Skeletal muscle satellite cell (primary cell): ENCODE measurements around the gene MPP3. TPM values are rescaled to one million over a fixed set of nuclear protein-coding genes. Genes with fewer than 3 reads are reported as not detected.

Experiments used
- H3K27me3 ChIP-seq: 2 replicates; pipeline ENCODE4 v1.7.0; 2013; ENCODE audit warnings: low read length; ENCODE audit not compliant: control insufficient read depth, insufficient read depth
- H3K36me3 ChIP-seq: 2 replicates; pipeline ENCODE4 v1.7.0; 2013; ENCODE audit warnings: mild to moderate bottlenecking, control low read depth, low read length; ENCODE audit not compliant: insufficient read depth
- H3K4me1 ChIP-seq: 2 replicates; pipeline ENCODE4 v1.7.0; 2013; ENCODE audit warnings: low read length; ENCODE audit not compliant: control insufficient read depth, insufficient read depth
- H3K4me2 ChIP-seq: 2 replicates; pipeline ENCODE4 v1.7.0; 2013; ENCODE audit warnings: mild to moderate bottlenecking, low read length
- H3K4me3 ChIP-seq: 2 replicates; pipeline ENCODE4 v1.7.0; 2013; ENCODE audit warnings: low read length
- H3K9ac ChIP-seq: 2 replicates; pipeline ENCODE4 v1.7.0; 2013; ENCODE audit warnings: mild to moderate bottlenecking, low read depth, low read length, moderate library complexity
- H3K9me3 ChIP-seq: replicated peaks from 2 replicates; pipeline ENCODE4 v1.7.0; 2013; ENCODE audit warnings: mild to moderate bottlenecking, control low read depth, low read length
- total RNA-seq: library from RNA; depleted of rRNA; stranded (reverse); fragments of >200 nt; gene quantifications from 2 replicates; pipeline ENCODE4 v1.2.3, GENCODE V29; 2012; rRNA removed

The MPP3 gene, protein sequence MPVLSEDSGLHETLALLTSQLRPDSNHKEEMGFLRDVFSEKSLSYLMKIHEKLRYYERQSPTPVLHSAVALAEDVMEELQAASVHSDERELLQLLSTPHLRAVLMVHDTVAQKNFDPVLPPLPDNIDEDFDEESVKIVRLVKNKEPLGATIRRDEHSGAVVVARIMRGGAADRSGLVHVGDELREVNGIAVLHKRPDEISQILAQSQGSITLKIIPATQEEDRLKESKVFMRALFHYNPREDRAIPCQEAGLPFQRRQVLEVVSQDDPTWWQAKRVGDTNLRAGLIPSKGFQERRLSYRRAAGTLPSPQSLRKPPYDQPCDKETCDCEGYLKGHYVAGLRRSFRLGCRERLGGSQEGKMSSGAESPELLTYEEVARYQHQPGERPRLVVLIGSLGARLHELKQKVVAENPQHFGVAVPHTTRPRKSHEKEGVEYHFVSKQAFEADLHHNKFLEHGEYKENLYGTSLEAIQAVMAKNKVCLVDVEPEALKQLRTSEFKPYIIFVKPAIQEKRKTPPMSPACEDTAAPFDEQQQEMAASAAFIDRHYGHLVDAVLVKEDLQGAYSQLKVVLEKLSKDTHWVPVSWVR
- total RNA-seq: 10.0 and 10.4 TPM in 2 replicates

DNA sequence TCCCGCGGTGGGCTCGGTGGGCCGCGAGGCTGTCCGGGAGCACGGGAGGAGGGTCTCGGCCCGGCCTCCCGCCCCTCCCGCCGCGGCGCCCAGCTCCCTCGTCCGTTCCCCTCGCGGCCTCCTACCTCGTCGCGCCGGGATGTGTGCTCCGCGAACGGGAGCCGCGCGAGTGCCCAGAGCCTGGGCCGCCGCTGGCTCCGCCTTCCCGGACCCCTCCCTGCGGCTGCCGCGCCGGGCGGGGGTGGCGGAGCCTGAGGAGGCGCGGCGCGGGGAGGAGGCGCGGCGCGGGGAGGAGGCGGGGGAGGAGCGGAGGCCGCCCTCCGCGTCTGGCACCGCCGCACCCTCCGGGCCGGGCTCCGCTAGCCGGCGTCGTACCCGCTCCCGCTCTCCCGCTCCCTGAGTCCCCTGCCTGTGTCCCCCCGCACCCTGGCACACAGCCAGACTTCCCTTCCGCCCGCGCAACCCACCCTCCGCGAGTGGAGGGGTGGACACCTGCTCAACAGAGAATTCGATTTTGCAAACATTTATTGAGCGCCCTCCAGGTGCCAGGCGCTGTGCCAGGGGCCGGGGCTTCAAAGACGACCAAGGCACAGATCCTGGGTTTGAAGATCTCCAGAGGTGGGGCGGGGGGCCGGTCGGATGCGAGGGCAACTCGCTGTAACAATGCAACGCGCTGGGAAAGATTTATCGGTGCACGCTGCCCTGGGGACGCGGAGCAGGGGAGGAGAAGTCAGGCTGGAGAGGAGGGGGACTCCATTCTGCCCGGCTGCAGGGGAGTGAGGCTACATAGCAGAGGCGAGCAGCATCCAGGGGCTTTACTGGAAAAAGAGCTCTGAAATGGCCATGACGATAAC lies at the start of gene MPP3:
MPP3 (minus strand) TSS at position 171 of the 854 bp plus-strand sequence. CDS start 1,240 bp downstream, outside the sequence.
- Histone ChIP-seq H3K4me2 (peak within 1 kb of the TSS; percentile 98), H3K9me3 (no peaks in the 10 kb centered on the region), H3K9ac (peak within 1 kb of the TSS; percentile 69), H3K4me1 (peaks cover 16% of the 10 kb centered on the region), H3K27me3 (peaks cover 4% of the 10 kb centered on the region), H3K36me3 (peaks cover 26% of the 10 kb centered on the region), H3K4me3 (peak within 1 kb of the TSS; percentile 75)

GRCh38 chr17:43881758-43882505 lies 49.0 kb upstream of the MPP3 start:
- Histone ChIP-seq H3K36me3 (no peaks in the 10 kb centered on the region), H3K27me3 (peaks cover 11% of the 10 kb centered on the region), H3K4me2 (no peak overlapping the region)

DNA sequence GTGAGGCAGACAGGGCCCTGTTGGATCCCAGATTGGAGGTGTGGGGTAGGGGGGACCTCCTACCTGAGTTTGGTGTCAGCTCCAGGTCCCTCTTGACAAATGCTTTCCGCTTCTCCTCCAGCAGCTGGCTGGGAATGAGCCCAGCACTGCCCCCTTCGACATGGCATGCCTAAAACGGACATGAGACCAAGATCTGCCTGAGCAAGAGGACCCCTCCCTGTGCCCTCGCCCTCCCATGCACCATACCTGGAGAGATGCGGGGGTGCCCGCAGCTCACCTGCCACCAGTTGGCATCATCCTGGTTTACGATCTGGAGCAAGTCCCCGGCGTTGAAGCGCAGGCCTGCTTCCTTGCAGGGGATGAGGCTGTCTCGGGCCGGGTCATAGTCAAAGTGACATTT lies 48.2 kb upstream of the MPP3 start:
- H3K9me3 ChIP-seq: no peaks in the 10 kb centered on the region
- no peaks in the 10 kb centered on the region for H3K36me3 ChIP-seq
- H3K4me2 ChIP-seq: no peak overlapping the region
- no peak overlapping the region for H3K4me3 ChIP-seq
- H3K27me3 ChIP-seq: peaks cover 7% of the 10 kb centered on the region
- H3K4me1 ChIP-seq: no peaks in the 10 kb centered on the region
- no peak overlapping the region for H3K9ac ChIP-seq

More at GRCh38 chr17:43881758-43882505, 49.0 kb upstream of the MPP3 start:
- H3K9me3 ChIP-seq: no peaks in the 10 kb centered on the region
- H3K9ac ChIP-seq: no peak overlapping the region
- no peaks in the 10 kb centered on the region for H3K4me1 ChIP-seq
- no peak overlapping the region for H3K4me3 ChIP-seq

- no peaks in the 10 kb centered on the region for H3K4me1 ChIP-seq
- no peaks in the 10 kb centered on the region for H3K36me3 ChIP-seq
- no peaks in the 10 kb centered on the region for H3K9me3 ChIP-seq
- peaks cover 9% of the 10 kb centered on the region for H3K27me3 ChIP-seq
- no peak overlapping the region for H3K4me3 ChIP-seq
- H3K9ac ChIP-seq: no peak overlapping the region
- H3K4me2 ChIP-seq: no peak overlapping the region
Measured at GRCh38 chr17:43880420-43880991, 47.6 kb upstream of the MPP3 start.

DNA sequence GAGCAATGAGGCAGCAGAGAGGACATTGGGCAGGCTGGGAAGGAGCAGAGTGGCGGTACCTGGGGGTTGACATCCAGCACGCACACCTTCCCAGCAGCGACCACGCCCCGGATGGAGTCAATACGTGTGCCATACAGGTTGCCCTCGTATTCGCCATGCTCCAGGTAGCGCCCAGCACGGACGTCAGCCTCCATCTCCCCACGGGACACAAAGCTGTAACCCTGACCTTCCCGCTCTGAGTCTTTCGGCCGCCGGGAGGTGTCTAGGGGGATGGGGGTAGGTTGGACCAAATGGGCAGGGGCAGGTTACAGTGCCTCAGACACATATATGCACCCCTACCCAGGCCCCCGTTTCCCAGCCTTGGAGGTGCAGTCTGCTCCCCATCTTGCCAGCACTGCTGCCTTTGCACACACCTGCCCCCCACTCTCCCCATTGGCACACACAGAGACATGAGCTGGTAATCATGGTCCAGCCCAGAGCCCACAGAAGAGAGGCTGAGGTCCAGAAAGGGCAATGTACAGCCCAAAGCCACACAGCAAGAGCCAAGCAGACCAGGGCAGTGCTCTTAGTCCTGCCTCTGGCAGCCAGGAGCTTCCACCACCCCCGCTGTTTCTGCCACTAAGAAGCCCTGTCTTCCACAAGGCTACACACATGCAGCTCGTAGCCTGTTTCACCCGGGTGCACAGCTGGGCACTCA lies 46.9 kb upstream of the MPP3 start:
- Histone ChIP-seq H3K4me3 (no peak overlapping the region), H3K4me1 (no peaks in the 10 kb centered on the region), H3K9ac (no peak overlapping the region), H3K9me3 (no peaks in the 10 kb centered on the region), H3K27me3 (peaks cover 10% of the 10 kb centered on the region), H3K4me2 (no peak overlapping the region), H3K36me3 (no peaks in the 10 kb centered on the region)

DNA sequence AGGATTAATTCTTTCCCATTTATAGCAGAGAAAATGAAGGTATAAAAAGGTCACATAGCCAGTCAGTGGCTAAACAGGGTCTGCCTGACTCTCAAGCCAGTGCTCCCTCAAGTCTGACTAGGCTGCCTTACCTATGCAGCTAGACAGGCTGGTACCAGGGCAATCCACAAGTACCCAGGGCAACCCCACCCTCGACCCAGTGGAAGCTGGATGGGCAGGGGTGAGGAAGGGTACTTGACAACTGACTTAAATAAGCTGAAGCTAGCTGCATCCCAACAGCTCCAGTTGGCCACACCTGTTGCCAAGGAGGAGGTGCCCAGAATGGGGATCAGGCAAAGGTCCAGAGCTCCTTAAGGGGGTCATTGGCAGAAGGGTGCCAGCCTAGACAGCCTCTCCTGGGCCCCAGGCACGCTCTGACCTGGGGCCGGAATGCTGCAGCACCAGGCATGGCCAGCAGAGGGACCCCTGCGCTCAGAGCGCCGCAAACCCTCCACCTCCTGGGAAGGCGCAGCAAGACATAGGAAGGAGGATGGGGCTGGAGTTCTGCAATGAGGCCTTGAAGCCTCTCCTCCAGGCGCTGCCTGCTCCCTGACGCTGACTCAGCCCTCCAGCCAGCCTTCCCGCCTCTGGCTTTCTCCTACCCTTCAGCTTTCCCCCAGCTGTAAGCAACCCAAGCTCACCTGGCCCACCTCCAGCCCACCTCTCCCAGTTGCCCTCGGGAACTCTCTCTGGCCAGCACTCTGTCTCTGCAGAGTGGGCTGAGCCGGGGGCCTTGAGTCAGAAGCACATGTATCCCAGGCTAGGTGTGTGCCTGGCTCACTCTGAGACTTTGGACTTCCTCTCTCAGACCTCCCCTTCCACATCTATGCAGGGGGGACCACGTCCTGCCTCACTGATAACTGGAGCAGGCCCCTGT lies 45.6 kb upstream of the MPP3 start:
- H3K4me3 ChIP-seq: no peak overlapping the region
- H3K9ac ChIP-seq: no peak overlapping the region
- no peaks in the 10 kb centered on the region for H3K4me1 ChIP-seq
- no peaks in the 10 kb centered on the region for H3K9me3 ChIP-seq
- no peak overlapping the region for H3K4me2 ChIP-seq
- no peaks in the 10 kb centered on the region for H3K36me3 ChIP-seq
- H3K27me3 ChIP-seq: peaks cover 22% of the 10 kb centered on the region

GRCh38 chr17:43877451-43878155 lies 44.7 kb upstream of the MPP3 start:
- peaks cover 31% of the 10 kb centered on the region for H3K27me3 ChIP-seq
- no peaks in the 10 kb centered on the region for H3K9me3 ChIP-seq
- no peak overlapping the region for H3K4me3 ChIP-seq
- no peaks in the 10 kb centered on the region for H3K36me3 ChIP-seq
- no peak overlapping the region for H3K9ac ChIP-seq
- H3K4me2 ChIP-seq: no peak overlapping the region
- no peaks in the 10 kb centered on the region for H3K4me1 ChIP-seq

GRCh38 chr17:43877031-43877430 lies 44.1 kb upstream of the MPP3 start:
- H3K36me3 ChIP-seq: no peaks in the 10 kb centered on the region
- H3K4me3 ChIP-seq: no peak overlapping the region
- peaks cover 37% of the 10 kb centered on the region for H3K27me3 ChIP-seq
- H3K4me1 ChIP-seq: no peaks in the 10 kb centered on the region
- H3K9ac ChIP-seq: no peak overlapping the region
- no peak overlapping the region for H3K4me2 ChIP-seq
- H3K9me3 ChIP-seq: no peaks in the 10 kb centered on the region

DNA sequence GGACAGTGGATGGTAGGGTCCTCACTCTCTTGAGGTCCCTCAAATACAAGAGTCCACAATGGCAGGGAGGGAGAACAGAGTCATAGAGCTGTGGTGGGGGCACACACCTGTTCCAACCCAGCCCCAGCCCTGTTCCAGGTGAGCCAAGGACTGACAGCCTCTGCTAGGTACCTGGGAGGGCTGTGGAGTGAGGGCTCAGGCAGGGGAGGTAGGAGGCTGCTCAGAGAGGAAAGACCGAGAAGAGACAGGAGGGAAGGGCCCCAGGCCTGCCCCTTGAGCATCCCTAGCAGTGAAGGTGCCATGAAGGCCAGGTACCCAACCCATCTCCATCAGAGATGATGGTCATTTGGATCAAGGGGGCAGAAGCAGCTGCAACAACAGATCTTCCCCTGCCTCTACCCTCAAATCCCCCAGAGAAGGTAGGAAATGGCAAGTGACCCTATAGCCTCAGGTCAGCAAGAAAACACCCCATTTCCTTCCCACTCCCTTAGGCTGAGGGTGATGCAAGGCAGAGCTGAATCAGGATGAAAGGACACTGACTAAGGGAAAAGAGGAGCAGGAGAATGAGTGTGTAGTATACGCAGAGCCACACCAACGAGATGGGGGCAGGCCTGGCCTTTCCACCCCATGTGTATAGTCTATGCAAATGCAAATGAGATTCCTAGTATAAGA lies 42.7 kb upstream of the MPP3 start:
- H3K27me3 ChIP-seq: peaks cover 42% of the 10 kb centered on the region
- H3K9ac ChIP-seq: no peak overlapping the region
- H3K4me1 ChIP-seq: no peaks in the 10 kb centered on the region
- no peak overlapping the region for H3K4me2 ChIP-seq
- no peak overlapping the region for H3K4me3 ChIP-seq
- H3K36me3 ChIP-seq: no peaks in the 10 kb centered on the region
- H3K9me3 ChIP-seq: no peaks in the 10 kb centered on the region
